Activated CD4-positive, alpha-beta T cell treated with anti-CD3 and anti-CD28 coated beads, Interleukin-2, amount 50 U/mL, for 16 hours (primary cell): ENCODE measurements around the gene ITPRID1.

Experiments used
- DNase-seq: peaks from one replicate; pipeline ENCODE4 v3.0.0-alpha.2; 2020

ITPRID1 gene

GRCh38 chr7:31707089-31707488 is 193.2 kb downstream of the ITPRID1 start:
- DNase-seq: no peak
